Measurements from ENCODE around the gene PEMT.
"Not testable (repeated sequence)": the region's sequence is repeated elsewhere in the genome, so short reads cannot be mapped to it uniquely, and the experiment has no call there.

Gene PEMT

GRCh38 chr17:17472333-17472920 lies 119.1 kb downstream of the PEMT start:
- TF ChIP-seq CTCF (IDR thresholded peaks at IDR 0.05), result no peak
- no peak for TF ChIP-seq ZFX (IDR thresholded peaks at IDR 0.05; ENCODE audit: borderline replicate concordance)
- H3K27ac ChIP-seq, result no peak overlapping the region

DNA sequence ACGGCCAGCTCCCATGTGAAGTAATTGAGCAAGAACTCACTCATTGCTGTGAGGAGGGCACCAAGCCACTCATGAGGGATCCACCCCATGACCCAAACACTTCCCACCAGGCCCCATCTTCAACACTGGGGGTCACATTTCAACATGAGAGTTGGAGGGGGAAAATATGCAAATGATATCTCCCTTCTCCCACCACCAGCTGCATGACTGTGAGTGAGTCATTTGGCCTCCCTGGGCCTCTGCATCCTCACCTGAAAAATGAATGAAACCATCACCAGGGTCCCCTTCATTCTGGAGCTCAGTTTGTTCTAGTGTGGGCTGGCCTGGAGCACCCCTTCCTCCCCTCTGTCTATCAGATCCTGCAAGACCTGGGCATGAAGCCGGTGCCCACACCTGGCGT lies 121.5 kb downstream of the PEMT start:
- TF ChIP-seq CTCF (IDR thresholded peaks at IDR 0.05), result no peak
- no peak for TF ChIP-seq ZFX (IDR thresholded peaks at IDR 0.05; ENCODE audit: borderline replicate concordance)
- no peak overlapping the region for H3K27ac ChIP-seq

DNA sequence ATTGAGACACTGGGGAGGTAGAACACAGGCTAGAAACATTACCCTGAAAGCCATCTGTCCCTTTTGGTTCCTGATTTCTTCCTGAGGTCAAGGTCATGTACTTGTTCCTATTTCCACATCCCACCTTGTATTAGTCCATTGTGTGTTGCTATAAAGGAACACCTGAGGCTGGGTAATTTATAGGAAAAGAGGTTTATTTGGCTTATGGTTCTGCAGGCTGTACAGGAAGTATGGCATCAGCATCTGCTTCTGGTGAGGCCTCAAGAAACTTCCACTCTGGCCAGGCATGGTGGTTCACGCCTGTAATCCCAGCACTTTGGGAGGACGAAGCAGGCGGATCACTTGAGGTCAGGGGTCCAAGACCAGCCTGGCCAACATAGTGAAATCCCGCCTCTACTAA lies 122.2 kb downstream of the PEMT start:
- TF ChIP-seq CTCF (IDR thresholded peaks at IDR 0.05) (no peak), ZFX (IDR thresholded peaks at IDR 0.05; ENCODE audit: borderline replicate concordance) (no peak)
- no peak overlapping the region for H3K27ac ChIP-seq

DNA sequence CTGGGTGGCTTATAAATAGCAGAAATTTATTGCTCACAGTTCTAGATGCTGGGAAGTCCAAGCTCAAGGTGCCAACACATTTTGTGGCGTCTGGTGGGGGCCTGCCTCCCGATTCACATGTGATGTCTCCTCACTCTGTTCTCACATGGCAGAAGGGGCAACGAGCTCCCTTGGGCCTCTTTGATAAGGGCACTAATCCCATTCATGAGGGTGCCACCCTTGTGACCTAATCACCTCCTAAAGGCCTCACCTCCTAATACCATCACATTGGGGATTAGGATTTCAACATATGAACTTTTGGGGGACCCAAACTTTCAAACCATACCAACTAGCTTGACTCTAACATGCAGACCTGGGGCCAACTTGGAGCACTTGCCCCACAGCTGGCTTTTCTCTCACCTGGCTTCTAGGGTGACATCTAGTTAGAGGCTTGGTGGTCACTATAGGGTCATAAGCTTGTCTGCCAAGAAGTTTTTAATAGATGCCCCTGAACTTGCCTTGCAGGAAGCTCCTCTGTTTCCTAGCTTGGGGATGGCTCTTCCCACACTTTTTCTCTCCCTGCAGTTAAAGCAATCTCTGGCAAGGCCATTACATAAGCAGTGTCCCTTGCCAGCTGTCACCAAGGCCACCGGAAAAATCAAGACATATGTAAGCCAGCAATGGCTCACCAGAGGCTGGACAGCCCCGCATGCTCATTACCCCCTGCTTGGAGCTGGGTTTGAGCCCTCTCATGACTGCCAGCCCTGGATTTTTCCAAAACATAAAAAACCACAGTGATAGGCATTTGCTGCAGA lies 123.1 kb downstream of the PEMT start:
- no peak overlapping the region for H3K27ac ChIP-seq
- TF ChIP-seq CTCF (IDR thresholded peaks at IDR 0.05) (no peak), ZFX (IDR thresholded peaks at IDR 0.05; ENCODE audit: borderline replicate concordance) (no peak)

DNA sequence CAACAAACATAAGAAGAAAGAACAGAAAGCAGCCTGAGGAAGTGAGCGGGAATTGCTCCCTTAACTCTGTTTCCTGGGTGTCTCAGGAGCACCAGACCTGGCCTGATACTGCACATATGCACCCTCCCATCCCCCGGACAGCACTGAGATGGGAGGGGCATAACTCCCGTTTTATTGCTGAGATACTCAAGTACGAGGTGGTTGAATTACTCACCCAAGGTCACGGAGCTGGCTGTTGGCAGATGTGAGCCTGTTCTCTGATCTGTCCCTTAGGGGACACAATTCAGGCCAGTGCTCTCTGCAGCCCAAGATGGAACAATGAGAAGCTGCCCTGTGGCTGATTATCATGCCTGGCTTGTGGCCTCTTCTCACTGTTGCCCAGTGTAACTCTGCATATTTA lies 123.8 kb downstream of the PEMT start:
- TF ChIP-seq ZFX (IDR thresholded peaks at IDR 0.05; ENCODE audit: borderline replicate concordance), result no peak
- no peak for TF ChIP-seq CTCF (IDR thresholded peaks at IDR 0.05)
- no peak overlapping the region for H3K27ac ChIP-seq

DNA sequence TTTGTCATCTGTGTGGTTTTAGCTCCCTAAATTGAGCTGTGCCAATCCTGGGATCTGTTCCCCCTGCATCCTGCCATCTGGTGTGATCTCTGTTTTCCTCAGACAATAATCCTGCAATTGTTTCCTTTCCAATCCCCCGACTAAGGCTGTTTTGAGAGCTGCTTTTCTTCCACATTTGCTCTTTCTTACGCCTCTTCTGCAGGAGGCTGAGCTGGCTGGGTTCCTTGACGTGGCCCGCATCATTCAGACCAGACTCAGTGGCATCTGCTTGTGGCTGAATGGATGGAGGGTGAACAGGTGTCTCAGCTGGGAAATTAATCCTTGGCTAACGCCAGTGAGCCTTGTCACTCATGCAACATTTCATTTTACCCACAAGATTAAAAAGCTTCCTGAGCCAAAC lies 124.5 kb downstream of the PEMT start:
- TF ChIP-seq CTCF (IDR thresholded peaks at IDR 0.05) (no peak), ZFX (IDR thresholded peaks at IDR 0.05; ENCODE audit: borderline replicate concordance) (no peak)
- H3K27ac ChIP-seq, result no peak overlapping the region

DNA sequence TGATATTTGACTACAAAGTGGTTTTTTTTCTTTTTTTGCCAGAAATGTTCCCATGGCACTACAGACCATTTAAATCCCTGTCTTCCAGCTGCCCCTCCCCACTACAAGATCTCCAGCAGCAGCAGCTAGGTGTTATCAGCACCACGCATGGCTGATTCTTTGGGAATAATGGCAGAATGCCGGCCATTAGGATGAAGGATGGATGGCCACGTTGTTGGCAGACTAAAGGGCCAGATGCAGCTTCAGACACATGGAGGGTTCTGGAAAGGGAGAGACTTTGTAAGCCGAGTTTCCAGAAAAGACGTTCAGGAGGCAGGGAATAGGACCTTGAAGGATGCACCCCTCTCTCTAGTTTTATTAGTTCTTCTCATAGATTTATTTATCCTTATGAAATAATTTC lies 125.0 kb downstream of the PEMT start:
- TF ChIP-seq CTCF (IDR thresholded peaks at IDR 0.05) (no peak), ZFX (IDR thresholded peaks at IDR 0.05; ENCODE audit: borderline replicate concordance) (no peak)
- no peak overlapping the region for H3K27ac ChIP-seq

DNA sequence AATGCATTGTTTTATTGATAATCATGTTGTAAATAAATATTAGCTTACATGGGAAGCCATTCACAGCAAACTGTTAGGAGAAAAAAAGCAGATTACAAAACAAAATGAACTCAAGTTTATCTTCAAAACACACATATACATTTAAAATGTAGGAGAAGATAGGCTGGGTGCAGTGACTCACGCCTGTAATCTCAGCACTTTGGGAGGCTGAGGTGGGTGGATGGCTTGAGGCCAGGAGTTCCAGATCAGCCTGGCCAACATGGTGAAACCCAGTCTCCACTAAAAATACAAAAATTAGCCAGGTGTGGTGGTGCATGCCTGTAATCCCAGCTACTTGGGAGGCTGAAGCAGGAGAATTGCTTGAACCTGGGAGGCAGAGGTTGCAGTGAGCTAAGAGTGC lies 125.6 kb downstream of the PEMT start:
- not testable (repeated sequence) for H3K27ac ChIP-seq
